Fibroblast of gingiva (primary cell): ENCODE measurements around the gene DHRS11.

Experiments
- DNase-seq: peaks from one replicate; pipeline ENCODE4 v3.0.0-alpha.2; 2011; ENCODE audit warnings: low read depth

The DHRS11 gene

GRCh38 chr17:36591434-36592315, at the start of gene DHRS11:
TSS of gene DHRS11 (plus strand) at chr17:36591879. CDS start at chr17:36592010, 131 bp downstream.
- DNase-seq: peak; percentile 70

- DNase-seq: no peak
Observed at GRCh38 chr17:36542755-36543154, 48.9 kb upstream of the DHRS11 start.

DNA sequence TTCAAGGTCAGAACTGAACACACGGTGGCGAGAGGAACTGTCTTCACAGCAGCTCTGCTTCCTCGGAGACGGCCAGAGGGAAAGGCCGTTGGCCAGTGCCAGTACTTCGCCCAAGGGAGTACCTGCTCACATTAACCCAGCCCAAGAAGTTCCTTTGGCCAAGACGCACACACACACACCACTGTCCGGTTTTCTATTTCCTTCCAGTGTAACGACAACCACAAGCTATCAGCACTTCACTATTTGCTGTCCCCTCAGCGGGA, 47.7 kb upstream of the DHRS11 start:
- peak; percentile 52 for DNase-seq

DNA sequence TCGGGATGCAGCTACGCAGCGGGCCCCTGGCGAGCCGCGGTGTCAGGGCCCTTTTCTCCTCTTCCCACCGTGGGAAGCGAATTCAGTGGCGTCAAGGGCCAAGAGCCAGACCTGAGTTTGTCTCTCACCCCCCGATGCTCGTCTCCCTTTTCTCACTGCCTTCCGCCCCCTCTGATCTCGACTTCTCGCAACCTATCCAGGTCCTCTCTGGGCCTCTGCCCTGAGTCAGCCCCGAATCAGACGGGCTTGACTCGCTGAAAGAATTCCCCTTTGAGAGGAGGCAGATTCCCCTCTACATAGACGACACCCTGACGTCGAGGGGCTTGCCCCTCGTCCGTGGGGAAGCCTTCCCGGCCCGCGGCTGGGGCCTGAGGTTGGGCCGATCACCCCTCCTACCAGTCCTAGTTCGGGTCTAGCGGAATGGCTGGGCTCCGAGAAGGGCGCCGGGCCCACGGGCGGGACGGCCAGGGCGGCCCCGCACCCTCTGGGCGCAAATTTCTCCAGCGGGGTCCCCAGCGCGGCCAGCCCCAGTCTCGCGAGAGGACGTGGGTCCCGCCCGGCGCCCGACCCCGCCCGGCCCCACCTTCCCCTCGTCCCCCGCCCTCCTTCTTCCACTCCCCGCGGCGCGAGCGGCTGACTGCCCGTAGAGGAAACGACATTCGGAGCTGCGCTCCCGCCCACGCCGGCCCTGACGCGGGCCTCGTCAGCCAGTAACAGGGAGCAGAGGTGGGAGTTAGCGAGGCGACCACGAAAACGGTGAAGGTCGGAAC, 47.2 kb upstream of the DHRS11 start, which contains the start of gene GGNBP2:
TSS of gene GGNBP2 (plus strand) at position 613 of the 770 bp plus-strand sequence. CDS start 806 bp downstream, outside the sequence.
- DNase-seq: peak; percentile 90

DNA sequence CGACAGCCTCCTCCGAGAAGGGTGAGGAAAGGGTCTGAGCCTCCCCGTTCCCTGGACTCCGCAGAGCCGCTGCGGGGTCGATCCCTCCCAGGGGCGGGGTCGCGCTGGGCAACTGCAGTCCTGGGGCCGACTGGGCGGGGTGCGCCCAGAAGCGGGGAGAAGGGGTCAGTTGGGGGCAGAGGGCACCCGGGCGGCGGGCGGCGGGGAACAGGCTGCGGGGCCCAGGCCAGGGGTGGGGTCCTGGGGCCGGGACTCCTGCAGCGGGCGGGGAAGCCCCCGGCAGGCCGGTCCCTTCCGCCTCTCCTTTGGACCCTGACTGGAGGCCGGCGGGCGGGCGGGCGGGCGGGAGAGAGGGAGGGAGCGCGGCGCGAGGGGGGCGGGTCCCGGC, 46.6 kb upstream of the DHRS11 start:
- DNase-seq: no peak

GRCh38 chr17:36545465-36546417, 45.9 kb upstream of the DHRS11 start:
- peak; percentile 99 for DNase-seq

GRCh38 chr17:36546418-36547093, 45.1 kb upstream of the DHRS11 start:
- no peak for DNase-seq

DNA sequence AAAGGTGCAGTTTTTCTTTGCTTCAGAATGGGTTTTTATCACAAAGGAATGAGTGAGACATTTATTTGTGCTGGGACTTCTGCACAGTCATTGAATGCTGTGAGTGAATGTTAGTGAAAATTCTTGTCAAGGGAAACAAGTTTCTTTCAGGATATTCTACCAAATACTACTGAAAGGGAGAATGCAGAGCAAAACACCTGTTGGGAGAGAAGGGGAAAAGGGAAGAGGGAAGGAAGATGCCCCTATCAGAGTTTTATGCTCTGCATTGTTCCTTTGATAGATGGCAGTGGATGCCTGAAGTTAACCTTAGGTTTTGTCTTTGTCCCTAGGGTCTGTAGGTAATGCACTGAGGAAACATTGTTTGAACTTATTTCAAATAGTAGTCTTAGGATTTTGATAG, 43.9 kb upstream of the DHRS11 start:
- no peak for DNase-seq

DNA sequence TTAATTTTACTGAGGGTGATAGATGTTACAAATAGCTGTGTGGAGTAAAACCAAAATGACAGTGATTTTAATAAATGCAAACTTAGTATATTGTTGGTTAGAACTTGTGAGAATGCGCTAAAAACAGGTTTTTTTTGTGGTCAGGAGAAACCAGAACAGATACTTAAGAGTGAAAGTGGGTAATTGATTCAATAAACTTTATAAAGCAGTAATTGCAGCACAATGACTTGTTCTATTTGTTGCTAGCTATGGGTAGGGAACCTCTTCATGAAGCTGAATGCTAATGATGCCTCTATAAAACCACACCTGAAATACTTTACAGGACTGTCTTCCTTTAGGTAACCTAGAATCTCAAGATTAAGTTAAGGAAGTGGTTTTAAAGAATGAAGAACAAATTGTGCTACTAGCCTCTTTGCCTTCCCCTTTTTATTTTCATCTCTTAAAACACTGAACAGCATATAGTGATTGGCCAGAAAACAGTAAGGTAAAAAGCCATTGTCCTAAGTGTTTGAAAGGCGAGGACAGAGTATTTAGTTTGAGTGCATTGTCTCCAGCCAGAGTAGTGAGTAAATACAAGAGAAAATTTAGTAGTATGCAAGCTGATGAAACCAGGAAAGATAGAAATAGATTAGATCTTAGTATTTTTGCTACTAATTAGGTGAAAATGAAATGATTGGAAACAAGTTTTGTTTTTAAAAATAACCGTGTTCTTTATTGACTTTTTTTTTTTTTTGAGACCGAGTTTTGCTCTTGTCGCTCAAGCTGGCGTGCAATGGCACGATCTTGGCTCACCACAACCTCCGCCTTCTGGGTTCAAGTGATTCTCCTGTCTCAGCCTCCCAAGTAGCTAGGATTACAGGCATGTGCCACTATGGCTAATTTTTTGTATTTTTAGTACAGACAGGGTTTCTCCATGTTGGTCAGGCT, 40.9 kb upstream of the DHRS11 start:
- DNase-seq: no peak

GRCh38 chr17:36553459-36553858, 38.2 kb upstream of the DHRS11 start:
- no peak for DNase-seq

- DNase-seq: no peak
Observed at GRCh38 chr17:36566081-36566480, 25.6 kb upstream of the DHRS11 start.

- no peak for DNase-seq
Observed at GRCh38 chr17:36575028-36575427, 16.7 kb upstream of the DHRS11 start.

- no peak for DNase-seq
Observed at GRCh38 chr17:36576793-36577192, 14.9 kb upstream of the DHRS11 start.

DNA sequence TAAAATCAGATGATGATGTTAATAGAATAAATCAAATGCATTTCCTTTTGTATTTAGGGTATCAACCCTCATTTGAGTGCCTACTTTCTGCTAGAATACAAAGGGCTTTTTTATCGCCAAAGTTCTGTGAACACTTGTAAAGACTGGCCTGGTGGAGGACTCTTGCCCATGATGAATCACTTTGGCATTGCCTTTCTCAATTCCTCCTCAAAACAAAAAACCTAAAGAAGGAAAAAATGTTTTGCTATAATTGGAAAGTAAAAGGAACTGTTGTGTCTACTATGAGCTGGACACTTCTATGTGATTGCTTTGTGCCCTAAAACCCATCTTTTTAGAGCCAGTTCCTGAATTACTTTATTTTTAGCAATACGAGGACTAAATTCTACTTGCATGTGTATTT, 13.0 kb upstream of the DHRS11 start:
- peak; percentile 14 for DNase-seq

DNA sequence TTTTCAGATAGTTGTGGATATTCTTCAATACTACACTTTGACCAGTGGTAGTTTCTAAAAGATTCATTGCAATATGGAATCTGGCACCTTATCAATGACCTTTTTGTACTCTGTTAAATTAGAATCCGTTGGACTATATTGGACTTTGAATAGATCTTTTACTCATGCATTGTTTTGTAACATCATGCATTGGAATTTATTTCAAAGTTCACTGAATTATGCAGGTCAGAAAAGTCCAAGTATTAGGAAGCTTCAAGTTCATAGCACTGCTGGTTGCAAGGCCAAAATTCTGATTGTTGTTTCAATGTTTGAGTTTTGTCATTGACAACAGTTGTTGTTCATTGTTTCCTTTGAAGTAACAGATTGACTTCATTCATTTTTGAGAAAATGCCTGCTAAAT, 7.9 kb upstream of the DHRS11 start:
- no peak for DNase-seq

GRCh38 chr17:36586138-36586537, 5.5 kb upstream of the DHRS11 start:
- DNase-seq: no peak

DNA sequence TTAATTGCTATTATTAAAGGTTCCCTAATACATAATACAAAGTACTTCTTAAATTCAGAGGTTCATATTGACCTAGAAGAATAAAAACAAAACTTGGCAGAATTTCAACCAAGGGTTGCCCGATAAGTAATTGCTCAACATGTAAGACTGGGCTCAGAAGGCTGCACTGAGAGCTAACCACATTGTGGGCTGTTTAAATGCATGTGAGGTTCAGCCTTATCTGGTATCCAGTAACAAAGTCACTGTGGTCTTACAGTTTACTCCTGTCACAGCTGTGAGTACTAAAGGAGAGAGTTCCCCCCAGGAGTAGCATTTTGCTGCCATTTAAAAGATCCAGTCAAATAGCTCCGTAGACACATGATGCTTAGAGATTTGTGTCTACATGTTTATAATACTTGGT, 1.6 kb upstream of the DHRS11 start:
- DNase-seq: peak; percentile 22

DNA sequence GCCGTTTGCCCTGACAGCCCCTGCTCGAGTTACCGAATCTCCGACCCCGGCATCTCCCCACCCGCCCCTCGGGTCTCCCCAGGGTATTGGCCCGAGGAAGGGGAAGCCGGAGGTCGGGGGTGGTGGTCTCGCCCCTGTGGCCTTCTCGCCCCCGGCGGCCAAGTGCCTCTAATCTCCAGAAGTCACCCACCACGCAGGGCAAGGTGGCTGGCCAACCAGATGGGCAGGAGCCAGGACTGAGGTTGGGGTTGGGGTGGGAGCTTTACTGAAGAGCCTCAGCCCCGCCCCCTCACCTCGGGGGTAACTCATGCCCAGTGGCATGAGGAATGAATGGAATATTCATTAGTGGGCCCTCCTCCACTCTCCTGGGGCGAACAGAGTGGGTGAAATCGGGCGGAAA, 637 bp downstream of the DHRS11 start:
- DNase-seq: no peak

DNA sequence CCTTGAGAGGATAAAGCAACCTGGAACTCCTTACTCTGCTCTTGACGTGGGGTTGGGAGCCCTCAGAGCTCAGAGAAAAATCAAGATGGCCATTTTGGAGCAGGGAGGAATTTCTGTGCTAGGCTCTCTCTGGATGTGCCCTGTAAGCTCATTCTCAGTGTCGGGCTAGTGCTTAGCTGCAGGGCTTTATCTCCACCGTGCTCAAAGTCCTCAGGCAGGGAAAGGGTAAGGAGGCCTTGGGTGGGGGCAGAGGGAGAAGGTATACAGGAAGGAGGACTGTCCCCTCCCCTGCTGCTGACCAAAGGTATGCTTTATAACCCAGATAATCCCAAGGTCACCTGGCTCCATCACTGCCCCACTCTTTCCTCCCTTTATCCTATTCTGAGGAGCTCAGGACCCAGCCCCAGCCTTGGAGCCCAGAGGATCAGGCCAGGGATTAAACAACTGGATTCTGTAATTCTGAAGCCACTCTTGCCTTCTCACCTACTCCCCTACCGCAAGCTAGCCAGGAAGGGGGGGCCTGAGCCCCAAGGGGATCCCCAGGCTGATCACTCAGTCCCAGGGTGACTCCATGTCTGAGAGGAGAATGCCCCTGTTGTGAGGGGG, 1.1 kb downstream of the DHRS11 start:
- DNase-seq: no peak

DNA sequence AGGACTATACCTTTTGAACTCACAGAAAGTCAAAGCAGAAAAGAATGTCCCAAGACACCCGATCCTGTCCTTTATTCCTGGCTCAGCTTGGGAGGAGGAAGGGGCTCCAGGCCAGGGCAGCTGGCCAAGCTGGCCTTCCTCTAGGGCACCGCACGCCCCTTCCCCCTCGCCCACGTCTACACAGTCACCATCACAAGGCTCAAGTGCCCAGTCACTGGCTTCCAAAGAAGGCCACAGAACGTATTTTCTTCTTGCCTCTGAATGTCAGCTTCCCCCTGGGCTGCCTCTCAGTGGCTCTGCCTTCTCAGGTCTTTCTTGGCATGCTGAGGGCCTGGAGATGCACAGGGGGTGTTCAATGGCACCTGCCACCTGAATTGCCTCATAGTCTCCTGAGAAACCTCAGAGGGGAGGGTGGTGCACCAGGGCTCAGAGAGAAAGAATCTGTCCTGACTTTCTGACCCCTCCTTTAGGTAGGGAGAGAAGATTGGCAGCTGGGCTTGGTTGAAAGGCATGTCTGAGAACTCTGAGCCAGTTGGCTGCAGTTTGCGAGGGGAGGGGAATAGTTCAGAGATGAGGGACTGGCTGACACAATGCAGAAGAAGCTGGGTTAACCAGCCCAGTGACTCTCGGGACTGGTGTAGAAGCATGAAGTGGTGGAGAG, 2.1 kb downstream of the DHRS11 start:
- DNase-seq: no peak
